BE2C (cell line): ENCODE measurements around the gene CSF1.

ENCODE experiments used
- DNase-seq: peaks from one replicate; pipeline ENCODE4 v3.0.0-alpha.2; 2020
- H3K27me3 ChIP-seq: fragments of 250-450 bp; sonication (Bioruptor Pico); 2 replicates; pipeline ENCODE4 v1.5.1; 2020; ENCODE audit warnings: mild to moderate bottlenecking
- H3K36me3 ChIP-seq: fragments of 250-450 bp; sonication (Bioruptor Pico); 2 replicates; pipeline ENCODE4 v1.5.1; 2020; ENCODE audit warnings: mild to moderate bottlenecking
- H3K4me1 ChIP-seq: fragments of 250-450 bp; sonication (Bioruptor Pico); 2 replicates; pipeline ENCODE4 v1.5.1; 2020
- H3K4me3 ChIP-seq: 2 replicates; pipeline ENCODE4 v1.5.1; 2011; ENCODE audit warnings: low read depth, low read length
- H3K9me3 ChIP-seq: fragments of 250-450 bp; sonication (Bioruptor Pico); 2 replicates; pipeline ENCODE4 v1.5.1; 2020
- TF ChIP-seq, protein P1 (sequence below): IDR thresholded peaks from 2 replicates; pipeline ENCODE4 v1.5.1; 2012; ENCODE audit warnings: mild to moderate bottlenecking, low read depth, low read length

CSF1 gene

GRCh38 chr1:109928591-109929111 is 18.0 kb downstream of the CSF1 start:
- peak; percentile 44 for DNase-seq
- TF ChIP-seq, protein P1, sequence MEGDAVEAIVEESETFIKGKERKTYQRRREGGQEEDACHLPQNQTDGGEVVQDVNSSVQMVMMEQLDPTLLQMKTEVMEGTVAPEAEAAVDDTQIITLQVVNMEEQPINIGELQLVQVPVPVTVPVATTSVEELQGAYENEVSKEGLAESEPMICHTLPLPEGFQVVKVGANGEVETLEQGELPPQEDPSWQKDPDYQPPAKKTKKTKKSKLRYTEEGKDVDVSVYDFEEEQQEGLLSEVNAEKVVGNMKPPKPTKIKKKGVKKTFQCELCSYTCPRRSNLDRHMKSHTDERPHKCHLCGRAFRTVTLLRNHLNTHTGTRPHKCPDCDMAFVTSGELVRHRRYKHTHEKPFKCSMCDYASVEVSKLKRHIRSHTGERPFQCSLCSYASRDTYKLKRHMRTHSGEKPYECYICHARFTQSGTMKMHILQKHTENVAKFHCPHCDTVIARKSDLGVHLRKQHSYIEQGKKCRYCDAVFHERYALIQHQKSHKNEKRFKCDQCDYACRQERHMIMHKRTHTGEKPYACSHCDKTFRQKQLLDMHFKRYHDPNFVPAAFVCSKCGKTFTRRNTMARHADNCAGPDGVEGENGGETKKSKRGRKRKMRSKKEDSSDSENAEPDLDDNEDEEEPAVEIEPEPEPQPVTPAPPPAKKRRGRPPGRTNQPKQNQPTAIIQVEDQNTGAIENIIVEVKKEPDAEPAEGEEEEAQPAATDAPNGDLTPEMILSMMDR, result no peak
- Histone ChIP-seq H3K4me1 (0 out of 2 replicates have a peak, but pooled peaks cover 7% of the 10 kb centered on the region), H3K27me3 (no peaks in the 10 kb centered on the region), H3K4me3 (no peak overlapping the region), H3K36me3 (peaks cover 45% of the 10 kb centered on the region), H3K9me3 (no peaks in the 10 kb centered on the region)

DNA sequence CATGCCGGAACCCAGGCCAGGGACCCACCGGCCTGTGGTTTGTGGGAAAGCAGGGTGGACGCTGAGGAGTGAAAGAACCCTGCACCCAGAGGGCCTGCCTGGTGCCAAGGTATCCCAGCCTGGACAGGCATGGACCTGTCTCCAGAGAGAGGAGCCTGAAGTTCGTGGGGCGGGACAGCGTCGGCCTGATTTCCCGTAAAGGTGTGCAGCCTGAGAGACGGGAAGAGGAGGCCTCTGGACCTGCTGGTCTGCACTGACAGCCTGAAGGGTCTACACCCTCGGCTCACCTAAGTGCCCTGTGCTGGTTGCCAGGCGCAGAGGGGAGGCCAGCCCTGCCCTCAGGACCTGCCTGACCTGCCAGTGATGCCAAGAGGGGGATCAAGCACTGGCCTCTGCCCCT is 18.5 kb downstream of the CSF1 start:
- TF ChIP-seq, protein P1, result no peak
- H3K4me3 ChIP-seq, result no peak overlapping the region
- H3K4me1 ChIP-seq, result 0 out of 2 replicates have a peak, but pooled peaks cover 7% of the 10 kb centered on the region
- no peak for DNase-seq
- H3K27me3 ChIP-seq, result no peaks in the 10 kb centered on the region
- H3K9me3 ChIP-seq, result no peaks in the 10 kb centered on the region
- peaks cover 39% of the 10 kb centered on the region for H3K36me3 ChIP-seq

GRCh38 chr1:109929588-109930251 is 19.1 kb downstream of the CSF1 start:
- Histone ChIP-seq H3K36me3 (peaks cover 34% of the 10 kb centered on the region), H3K27me3 (no peaks in the 10 kb centered on the region), H3K4me1 (0 out of 2 replicates have a peak, but pooled peaks cover 7% of the 10 kb centered on the region), H3K4me3 (no peak overlapping the region), H3K9me3 (no peaks in the 10 kb centered on the region)
- TF ChIP-seq, protein P1, result no peak
- no peak for DNase-seq

- no peak for DNase-seq
- peaks cover 29% of the 10 kb centered on the region for H3K36me3 ChIP-seq
- H3K9me3 ChIP-seq, result no peaks in the 10 kb centered on the region
Measured at GRCh38 chr1:109930252-109930993, 19.8 kb downstream of the CSF1 start.

GRCh38 chr1:109931189-109931731 is 20.6 kb downstream of the CSF1 start:
- Histone ChIP-seq H3K4me1 (0 out of 2 replicates have a peak, but pooled peaks cover 7% of the 10 kb centered on the region), H3K4me3 (no peak overlapping the region), H3K9me3 (no peaks in the 10 kb centered on the region), H3K27me3 (no peaks in the 10 kb centered on the region), H3K36me3 (peaks cover 21% of the 10 kb centered on the region)
- TF ChIP-seq, protein P1, result no peak
- DNase-seq, result peak; percentile 81

More at GRCh38 chr1:109930252-109930993, 19.8 kb downstream of the CSF1 start:
- Histone ChIP-seq H3K4me3 (no peak overlapping the region), H3K4me1 (0 out of 2 replicates have a peak, but pooled peaks cover 7% of the 10 kb centered on the region), H3K27me3 (no peaks in the 10 kb centered on the region)
- TF ChIP-seq, protein P1, result no peak
